ENCODE data around the gene MICALL2.

MICALL2 gene

GRCh38 chr7:1458683-1459511, at the start of gene MICALL2:
Gene MICALL2, minus strand, starts transcription at chr7:1459470. Its CDS starts 144 bp downstream, at chr7:1459326.
- peak; percentile 93 for DNase-seq (ENCODE audit: low spot score)

DNA sequence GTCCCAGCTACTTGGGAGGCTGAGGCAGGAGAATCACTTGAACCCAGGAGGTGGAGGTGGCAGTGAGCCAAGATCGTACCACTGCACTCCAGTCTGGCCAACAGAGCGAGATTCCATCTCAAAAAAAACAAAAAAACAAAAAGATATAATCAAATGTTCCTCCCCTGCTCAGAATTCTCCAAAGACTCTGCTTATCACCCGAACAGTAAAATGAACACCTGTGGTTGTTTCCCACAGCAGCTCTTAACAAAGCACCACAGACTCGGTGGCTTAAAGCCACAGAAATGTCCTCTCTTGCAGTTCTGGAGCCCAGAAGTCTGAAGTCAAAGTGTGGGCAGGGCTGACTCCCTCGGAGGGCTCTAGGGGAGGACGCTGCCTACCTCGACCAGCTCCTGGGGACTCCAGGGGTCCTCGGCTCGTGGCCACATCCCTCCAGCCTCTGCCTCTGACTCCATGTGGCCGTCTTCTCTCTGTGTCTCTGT, 49.0 kb upstream of the MICALL2 start:
- no peak for DNase-seq (ENCODE audit: low spot score)

- DNase-seq (ENCODE audit: low spot score), result no peak
These were observed 46.7 kb upstream of the MICALL2 start for GRCh38 chr7:1505731-1506550.

DNA sequence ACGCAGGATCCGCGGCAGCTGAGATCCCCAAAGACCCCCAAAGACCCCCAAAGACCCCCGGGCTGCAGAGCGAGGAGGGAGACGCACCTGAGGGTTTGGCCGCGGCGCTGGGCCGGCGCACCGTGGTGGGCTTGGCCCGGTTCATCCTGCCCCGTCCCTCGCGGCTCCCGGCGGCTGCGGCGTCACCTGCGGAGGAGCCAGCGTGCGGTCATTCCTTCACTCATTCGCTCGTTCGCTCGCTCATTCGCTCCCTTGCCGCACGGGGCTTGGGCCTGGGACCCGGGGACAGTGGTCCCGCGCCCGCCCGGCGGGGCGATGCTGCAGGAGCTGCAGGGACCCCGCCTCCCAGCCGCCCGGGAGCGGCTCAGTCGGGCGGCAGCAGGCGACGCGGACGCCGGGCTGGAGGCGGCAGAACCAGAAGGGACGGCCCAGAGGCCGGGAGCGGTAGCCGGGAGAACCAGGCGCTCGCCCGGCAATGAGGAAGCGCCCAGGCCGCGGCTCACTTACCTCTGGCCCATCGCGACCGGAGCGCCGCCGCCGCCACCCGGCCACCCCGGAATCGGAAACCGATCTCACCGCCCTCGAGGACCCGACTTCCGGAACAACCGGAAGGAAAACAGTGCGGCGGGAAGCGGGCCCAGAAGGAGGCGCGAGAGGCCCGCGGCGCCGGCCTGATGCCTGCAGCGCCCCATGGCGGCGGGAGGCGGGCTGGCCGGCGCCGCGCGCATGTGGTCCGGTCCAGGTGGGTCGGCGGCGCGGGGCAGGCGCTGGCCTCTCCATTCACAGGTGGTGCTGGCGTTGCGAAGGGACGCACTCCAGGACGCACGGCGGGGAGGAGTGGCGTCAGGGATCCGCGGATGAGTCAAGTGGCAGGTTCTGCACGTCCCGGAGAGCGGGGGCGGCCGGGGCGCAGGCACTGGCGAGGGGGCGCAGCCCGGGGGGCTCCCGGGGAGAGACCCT, 44.8 kb upstream of the MICALL2 start, which contains the start of gene INTS1:
Gene INTS1, minus strand, starts transcription at position 574 of the 960 bp plus-strand sequence. Its CDS starts 429 bp downstream, at position 145.
- peak; percentile 98 for DNase-seq (ENCODE audit: low spot score)

- no peak for DNase-seq (ENCODE audit: low spot score)
These were observed 44.1 kb upstream of the MICALL2 start for GRCh38 chr7:1503390-1503789.

GRCh38 chr7:1502845-1503244, 43.6 kb upstream of the MICALL2 start:
- no peak for DNase-seq (ENCODE audit: low spot score)

GRCh38 chr7:1501487-1502270, 42.4 kb upstream of the MICALL2 start:
- no peak for DNase-seq (ENCODE audit: low spot score)

GRCh38 chr7:1500064-1500807, 41.0 kb upstream of the MICALL2 start:
- no peak for DNase-seq (ENCODE audit: low spot score)

DNA sequence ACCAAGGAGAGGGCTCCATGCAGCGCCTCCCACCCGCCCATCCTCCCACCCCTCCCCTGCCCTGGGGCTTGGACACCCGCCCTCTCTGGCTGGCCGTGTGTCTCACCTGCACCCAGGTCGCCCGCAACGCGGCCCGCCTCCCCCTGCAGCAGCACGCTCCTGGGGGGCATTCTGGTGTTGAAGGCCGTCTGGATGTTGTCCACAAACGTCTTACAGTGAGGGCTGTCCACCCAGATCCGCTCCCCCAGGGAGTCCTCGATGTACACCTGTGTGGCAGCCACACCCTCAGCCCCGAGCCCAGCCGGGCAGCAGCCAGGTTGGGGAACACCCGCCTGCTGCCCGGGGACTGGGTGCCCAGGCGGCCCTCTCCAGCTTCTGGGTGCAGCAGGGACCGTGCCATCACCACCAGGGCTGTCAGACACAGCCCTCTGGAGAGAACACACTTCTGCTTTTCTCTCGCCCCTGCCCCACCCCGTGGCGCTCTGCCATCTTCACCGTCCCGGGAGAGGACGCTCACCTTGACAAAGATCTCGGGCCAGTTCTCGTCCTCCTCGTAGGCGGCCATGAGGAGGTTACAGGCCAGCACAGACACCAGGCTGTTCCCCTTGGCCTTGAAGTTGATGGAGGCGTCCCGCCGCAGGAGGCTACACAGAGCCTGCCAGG, 40.2 kb upstream of the MICALL2 start:
- DNase-seq (ENCODE audit: low spot score), result no peak

GRCh38 chr7:1498370-1499305, 39.4 kb upstream of the MICALL2 start:
- no peak for DNase-seq (ENCODE audit: low spot score)

DNA sequence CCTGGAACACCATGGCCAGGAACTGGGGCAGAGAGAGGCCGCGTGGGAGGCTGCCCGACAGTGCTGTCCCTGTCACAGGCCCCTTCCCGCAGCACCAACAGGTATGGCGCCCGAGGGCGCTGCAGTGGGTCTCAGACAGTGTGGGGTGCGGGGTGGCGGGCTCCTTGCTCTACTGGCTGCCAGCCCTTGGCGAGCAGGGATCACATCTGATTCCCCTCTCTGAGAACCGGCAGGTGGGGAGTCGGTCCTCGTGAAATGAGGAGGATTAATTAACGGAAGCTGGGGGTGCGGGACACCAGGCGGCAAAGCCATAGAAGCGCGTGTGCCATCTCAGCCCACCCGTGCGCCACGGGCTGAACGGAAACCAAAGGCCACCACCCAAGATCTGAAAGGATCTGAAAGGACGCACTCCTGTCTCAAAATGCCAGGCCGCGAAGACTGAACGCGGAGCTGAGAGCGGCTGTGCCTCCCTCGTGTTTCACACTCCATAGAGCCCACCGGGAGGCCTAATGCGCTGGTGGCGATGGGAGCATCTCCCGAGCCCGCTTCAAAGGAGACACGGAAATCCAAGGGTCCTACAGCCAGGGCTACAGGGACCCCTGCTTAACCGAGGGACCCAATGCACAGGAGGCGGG, 38.1 kb upstream of the MICALL2 start:
- DNase-seq (ENCODE audit: low spot score), result no peak

DNA sequence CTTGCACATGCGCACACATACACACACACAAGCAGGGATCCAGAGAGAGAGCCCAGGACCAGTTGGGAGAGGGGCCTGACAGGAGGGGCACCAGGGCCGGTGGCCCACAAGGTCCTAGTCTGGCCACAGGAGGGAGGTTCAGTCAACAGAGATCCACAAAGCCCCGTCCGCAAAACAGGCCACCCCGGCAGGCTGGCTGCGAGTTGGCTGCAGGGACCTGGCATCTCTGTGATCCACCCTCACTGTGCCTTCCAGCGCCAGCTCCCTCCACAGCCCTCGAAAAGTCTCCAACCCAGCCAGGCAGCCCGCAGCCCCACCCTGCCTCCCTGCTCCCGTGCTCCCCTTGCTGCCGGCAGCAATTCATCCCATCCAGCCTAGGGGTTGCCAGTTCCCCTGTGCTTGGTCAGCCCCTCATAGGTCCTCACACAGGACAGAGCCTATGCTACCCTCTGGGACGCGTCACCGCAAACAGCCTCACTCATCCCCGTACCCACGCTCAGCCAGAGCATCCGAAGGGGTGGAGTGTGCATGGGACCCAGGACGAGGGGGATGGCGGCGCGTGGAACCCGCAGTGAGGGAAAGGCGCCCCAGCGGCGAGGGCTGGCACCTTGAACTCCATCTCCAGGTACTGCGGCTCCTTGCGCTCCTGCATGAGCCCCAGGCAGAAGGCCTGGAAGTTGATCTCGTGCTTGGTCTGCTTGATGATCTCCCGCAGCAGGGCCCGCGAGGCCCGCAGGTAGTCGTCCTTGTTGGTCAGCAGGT, 37.4 kb upstream of the MICALL2 start:
- no peak for DNase-seq (ENCODE audit: low spot score)

DNA sequence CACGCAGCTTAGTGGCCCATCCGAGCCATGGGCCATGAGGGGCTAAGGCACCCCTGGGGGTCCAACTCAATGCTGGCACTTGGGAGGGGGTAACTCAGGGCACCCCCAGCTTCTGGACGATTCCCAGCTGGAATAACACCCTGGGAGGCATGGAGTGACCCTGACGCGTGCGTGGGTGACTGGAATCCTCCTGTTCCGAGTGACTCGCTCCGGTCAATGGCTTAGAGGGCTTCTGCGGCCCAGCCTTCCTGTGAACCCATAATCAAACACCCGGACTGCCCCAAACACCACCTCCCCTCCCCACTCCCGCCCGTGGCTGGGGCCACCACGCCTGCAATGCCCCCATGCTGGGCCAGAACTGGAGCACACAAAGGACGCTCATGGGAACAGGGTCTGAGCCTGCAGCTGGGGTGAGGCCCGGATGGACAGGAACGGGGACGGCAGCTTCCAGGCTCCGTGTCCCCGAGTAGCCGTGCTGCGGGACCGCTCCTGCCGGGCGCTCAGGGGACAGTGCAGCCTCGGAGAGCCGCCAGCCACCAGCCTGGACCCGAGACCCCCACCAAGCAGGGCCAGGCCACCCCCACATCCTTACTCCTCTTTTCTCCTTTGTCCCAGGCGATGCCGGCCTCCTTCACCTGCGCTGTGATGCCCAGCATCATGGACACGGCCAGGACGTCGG, 36.4 kb upstream of the MICALL2 start:
- no peak for DNase-seq (ENCODE audit: low spot score)

GRCh38 chr7:1494866-1495563, 35.7 kb upstream of the MICALL2 start:
- DNase-seq (ENCODE audit: low spot score), result no peak

- no peak for DNase-seq (ENCODE audit: low spot score)
These were observed 35.2 kb upstream of the MICALL2 start for GRCh38 chr7:1494447-1494846.

GRCh38 chr7:1493571-1493970, 34.3 kb upstream of the MICALL2 start:
- DNase-seq (ENCODE audit: low spot score), result no peak
